HepG2 (cell line): ENCODE data around the gene CNR2. TPM values are rescaled to one million over a fixed set of nuclear protein-coding genes. Genes with fewer than 3 reads are reported as not detected.

Source experiments
- FOXO4 ChIP-seq: sonication (generic); formaldehyde crosslinking; conservative IDR thresholded peaks from 2 replicates; pipeline ENCODE4 v1.8.1; 2023; ENCODE audit warnings: missing genetic modification reagents
- HOXA5 ChIP-seq: sonication (generic); formaldehyde crosslinking; IDR thresholded peaks from 2 replicates; pipeline ENCODE4 v1.4.0; 2020; ENCODE audit warnings: missing genetic modification reagents
- KLF16 ChIP-seq, 2 experiments: sonication (generic) in 1 of 2; formaldehyde crosslinking in 1 of 2; IDR thresholded peaks; 2 replicates each; pipeline versions ENCODE4 v1.6.1 to v1.8.0; 2016 to 2023; ENCODE audit warnings: missing genetic modification reagents in 2 of 2, missing compliant biosample characterization in 1 of 2
- MTERF4 ChIP-seq: sonication (generic); formaldehyde crosslinking; IDR thresholded peaks from 2 replicates; pipeline ENCODE4 v1.8.0; 2023; ENCODE audit warnings: mild to moderate bottlenecking, missing genetic modification reagents
- NONO ChIP-seq, 2 experiments: fragments of 450-650 bp in 1 of 2; sonication (generic) in 1 of 2; formaldehyde crosslinking in 1 of 2; IDR thresholded peaks in 1 of 2; conservative IDR thresholded peaks in 1 of 2; 2 replicates each; pipeline versions ENCODE4 v1.6.1 to v1.8.0; 2017 to 2022; ENCODE audit warnings: mild to moderate bottlenecking in 1 of 2, missing genetic modification reagents in 1 of 2, moderate library complexity in 1 of 2
- NR3C1 ChIP-seq: sonication (generic); formaldehyde crosslinking; IDR thresholded peaks from 2 replicates; pipeline ENCODE4 v1.4.0; 2020; ENCODE audit warnings: missing genetic modification reagents
- PCBP2 ChIP-seq: fragments of 200-400 bp; formaldehyde crosslinking; optimal IDR thresholded peaks from 2 replicates; pipeline ENCODE3; 2018; ENCODE audit warnings: low read length, low read depth; ENCODE audit not compliant: poor library complexity, severe bottlenecking
- SRSF4 ChIP-seq: fragments of 200-400 bp; formaldehyde crosslinking; IDR thresholded peaks from one replicate; pipeline ENCODE4 v1.6.1; 2018; ENCODE audit warnings: mild to moderate bottlenecking, low read depth, low read length, moderate library complexity; ENCODE audit not compliant: poor library complexity, severe bottlenecking
- ZBTB25 ChIP-seq: IDR thresholded peaks from 2 replicates; pipeline ENCODE4 v1.6.1; 2018; ENCODE audit warnings: missing genetic modification reagents
- ZBTB38 ChIP-seq: sonication (generic); formaldehyde crosslinking; IDR thresholded peaks from 2 replicates; pipeline ENCODE4 v1.5.1; 2020; ENCODE audit warnings: mild to moderate bottlenecking, missing genetic modification reagents
- ZNF543 ChIP-seq: sonication (generic); formaldehyde crosslinking; IDR thresholded peaks from 2 replicates; pipeline ENCODE4 v1.4.0; 2020; ENCODE audit warnings: mild to moderate bottlenecking, missing genetic modification reagents
- ZNF552 ChIP-seq: sonication (generic); formaldehyde crosslinking; IDR thresholded peaks from 2 replicates; pipeline ENCODE4 v1.9.0; 2022; ENCODE audit warnings: missing genetic modification reagents, mild to moderate bottlenecking, borderline replicate concordance
- ZNF781 ChIP-seq: sonication (generic); formaldehyde crosslinking; IDR thresholded peaks from 2 replicates; pipeline ENCODE4 v1.5.1; 2020; ENCODE audit warnings: borderline replicate concordance, mild to moderate bottlenecking, missing genetic modification reagents; ENCODE audit errors: not compliant biosample characterization
- ZSCAN29 ChIP-seq: sonication (generic); formaldehyde crosslinking; conservative IDR thresholded peaks from 2 replicates; pipeline ENCODE4 v1.4.0; 2020; ENCODE audit warnings: mild to moderate bottlenecking, missing genetic modification reagents
- polyA plus RNA-seq, 8 experiments: library from polyadenylated mRNA; depleted of rRNA in 3 of 8; stranded (reverse) in 7 of 8; unstranded in 1 of 8; fragments of >200 nt; fragmentation: Illumina TruSeq in 4 of 8; extraction: Trizol in 4 of 8; gene quantifications; 2 replicates each; pipeline versions ENCODE4 v1.2.1 to v1.2.3, GENCODE V29; 2011 to 2016; ENCODE audit warnings: low read depth in 4 of 8, missing spikeins in 1 of 8, mixed read lengths in 1 of 8; ENCODE audit not compliant: insufficient read depth in 1 of 8
- total RNA-seq, 5 experiments: library from RNA; depleted of rRNA; stranded (reverse); fragments of >200 nt; fragmentation: Illumina TruSeq; extraction: Trizol; gene quantifications; 2 replicates each; pipeline ENCODE4 v1.2.3, GENCODE V29; 2016; ENCODE audit warnings: low read depth in 1 of 5
- TF ChIP-seq, protein P1 (sequence below): sonication (generic); formaldehyde crosslinking; IDR thresholded peaks from 2 replicates; pipeline ENCODE4 v1.4.0; 2020; ENCODE audit warnings: missing genetic modification reagents
- TF ChIP-seq, protein P2 (sequence below): sonication (generic); formaldehyde crosslinking; IDR thresholded peaks from 2 replicates; pipeline ENCODE4 v1.5.0; 2020; ENCODE audit warnings: mild to moderate bottlenecking, missing genetic modification reagents

Gene CNR2
- total and polyA plus RNA-seq, 2 of the 13 experiments (the other 11 are each of a cell fraction or from before 2014, with no cell fraction given) = not detected

GRCh38 chr1:23959461-23960290 is 46.5 kb upstream of the CNR2 start, which contains the start of gene PNRC2 (continued):
- TF ChIP-seq, protein P1, sequence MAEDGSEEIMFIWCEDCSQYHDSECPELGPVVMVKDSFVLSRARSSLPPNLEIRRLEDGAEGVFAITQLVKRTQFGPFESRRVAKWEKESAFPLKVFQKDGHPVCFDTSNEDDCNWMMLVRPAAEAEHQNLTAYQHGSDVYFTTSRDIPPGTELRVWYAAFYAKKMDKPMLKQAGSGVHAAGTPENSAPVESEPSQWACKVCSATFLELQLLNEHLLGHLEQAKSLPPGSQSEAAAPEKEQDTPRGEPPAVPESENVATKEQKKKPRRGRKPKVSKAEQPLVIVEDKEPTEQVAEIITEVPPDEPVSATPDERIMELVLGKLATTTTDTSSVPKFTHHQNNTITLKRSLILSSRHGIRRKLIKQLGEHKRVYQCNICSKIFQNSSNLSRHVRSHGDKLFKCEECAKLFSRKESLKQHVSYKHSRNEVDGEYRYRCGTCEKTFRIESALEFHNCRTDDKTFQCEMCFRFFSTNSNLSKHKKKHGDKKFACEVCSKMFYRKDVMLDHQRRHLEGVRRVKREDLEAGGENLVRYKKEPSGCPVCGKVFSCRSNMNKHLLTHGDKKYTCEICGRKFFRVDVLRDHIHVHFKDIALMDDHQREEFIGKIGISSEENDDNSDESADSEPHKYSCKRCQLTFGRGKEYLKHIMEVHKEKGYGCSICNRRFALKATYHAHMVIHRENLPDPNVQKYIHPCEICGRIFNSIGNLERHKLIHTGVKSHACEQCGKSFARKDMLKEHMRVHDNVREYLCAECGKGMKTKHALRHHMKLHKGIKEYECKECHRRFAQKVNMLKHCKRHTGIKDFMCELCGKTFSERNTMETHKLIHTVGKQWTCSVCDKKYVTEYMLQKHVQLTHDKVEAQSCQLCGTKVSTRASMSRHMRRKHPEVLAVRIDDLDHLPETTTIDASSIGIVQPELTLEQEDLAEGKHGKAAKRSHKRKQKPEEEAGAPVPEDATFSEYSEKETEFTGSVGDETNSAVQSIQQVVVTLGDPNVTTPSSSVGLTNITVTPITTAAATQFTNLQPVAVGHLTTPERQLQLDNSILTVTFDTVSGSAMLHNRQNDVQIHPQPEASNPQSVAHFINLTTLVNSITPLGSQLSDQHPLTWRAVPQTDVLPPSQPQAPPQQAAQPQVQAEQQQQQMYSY (CRISPR knock-in tag) = no peak
- TF ChIP-seq NONO (IDR thresholded peaks at IDR 0.05) (no peak), NONO (CRISPR knock-in tag; conservative IDR thresholded peaks at IDR 0.05) (peak; percentile 39; the same call in 1 of the 2 replicates), ZNF552 (no peak; the same call in 1 of the 2 replicates), MTERF4 (peak; percentile 60; the same call in 1 of the 2 replicates), ZNF543 (CRISPR knock-in tag) (peak; percentile 74), KLF16 (CRISPR knock-in tag; IDR thresholded peaks at IDR 0.05) (peak in 1 of 2 experiments; percentile 92; a peak in 2 of 4 replicates), FOXO4 (CRISPR knock-in tag) (no peak), ZBTB38 (no peak; the same call in 1 of the 2 replicates), SRSF4 (peak; percentile 70), ZBTB25 (CRISPR knock-in tag) (no peak; the same call in 1 of the 2 replicates), NR3C1 (CRISPR knock-in tag) (no peak), ZSCAN29 (no peak), HOXA5 (CRISPR knock-in tag) (peak; percentile 83; the same call in 1 of the 2 replicates), ZNF781 (CRISPR knock-in tag) (peak; percentile 72), PCBP2 (no peak)
- TF ChIP-seq, protein P2, sequence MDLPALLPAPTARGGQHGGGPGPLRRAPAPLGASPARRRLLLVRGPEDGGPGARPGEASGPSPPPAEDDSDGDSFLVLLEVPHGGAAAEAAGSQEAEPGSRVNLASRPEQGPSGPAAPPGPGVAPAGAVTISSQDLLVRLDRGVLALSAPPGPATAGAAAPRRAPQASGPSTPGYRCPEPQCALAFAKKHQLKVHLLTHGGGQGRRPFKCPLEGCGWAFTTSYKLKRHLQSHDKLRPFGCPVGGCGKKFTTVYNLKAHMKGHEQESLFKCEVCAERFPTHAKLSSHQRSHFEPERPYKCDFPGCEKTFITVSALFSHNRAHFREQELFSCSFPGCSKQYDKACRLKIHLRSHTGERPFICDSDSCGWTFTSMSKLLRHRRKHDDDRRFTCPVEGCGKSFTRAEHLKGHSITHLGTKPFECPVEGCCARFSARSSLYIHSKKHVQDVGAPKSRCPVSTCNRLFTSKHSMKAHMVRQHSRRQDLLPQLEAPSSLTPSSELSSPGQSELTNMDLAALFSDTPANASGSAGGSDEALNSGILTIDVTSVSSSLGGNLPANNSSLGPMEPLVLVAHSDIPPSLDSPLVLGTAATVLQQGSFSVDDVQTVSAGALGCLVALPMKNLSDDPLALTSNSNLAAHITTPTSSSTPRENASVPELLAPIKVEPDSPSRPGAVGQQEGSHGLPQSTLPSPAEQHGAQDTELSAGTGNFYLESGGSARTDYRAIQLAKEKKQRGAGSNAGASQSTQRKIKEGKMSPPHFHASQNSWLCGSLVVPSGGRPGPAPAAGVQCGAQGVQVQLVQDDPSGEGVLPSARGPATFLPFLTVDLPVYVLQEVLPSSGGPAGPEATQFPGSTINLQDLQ (CRISPR knock-in tag) = no peak
